H1 (cell line): Measurements from ENCODE around the gene TUBB4B. TPM values are rescaled to one million over a fixed set of nuclear protein-coding genes. Genes with fewer than 3 reads are reported as not detected.

ENCODE experiments used
- CTCF ChIA-PET: fragments of 300-600 bp; sonication (Branson Sonifier 250); formaldehyde crosslinking; loops from one replicate; lab custom pipeline; 2021; ENCODE audit not compliant: partially characterized antibody; lab: Charles Lee
- POLR2A ChIA-PET: fragments of 300-600 bp; sonication (Branson Sonifier 250); formaldehyde crosslinking; loops from one replicate; lab custom pipeline; 2021; ENCODE audit warnings: inconsistent platforms; ENCODE audit not compliant: partially characterized antibody; lab: Charles Lee
- DNase-seq, 2 experiments: peaks; one replicate each; pipeline versions ENCODE4 v3.0.0 to v3.0.0-alpha.2; 2010 to 2022; ENCODE audit warnings: low spot score in 2 of 2, low read depth in 1 of 2, mixed read lengths in 1 of 2
- FAIRE-seq: peaks from 2 replicates; lab custom pipeline; 2011; peaks lifted over from hg19 to GRCh38; lab: Jason Lieb, UNC
- H2AFZ ChIP-seq: 2 replicates; pipeline ENCODE4 v1.8.1; 2012; ENCODE audit warnings: low read length, inconsistent platforms
- H2AK5ac ChIP-seq: 2 replicates; pipeline ENCODE4 v1.6.1; 2013; ENCODE audit warnings: low read depth, low read length
- H2BK120ac ChIP-seq: replicated peaks from 2 replicates; pipeline ENCODE3; 2013; ENCODE audit warnings: low read depth, low read length, inconsistent platforms
- H2BK12ac ChIP-seq: 2 replicates; pipeline ENCODE4 v1.6.1; 2013; ENCODE audit warnings: low read depth, low read length
- H2BK15ac ChIP-seq: 2 replicates; pipeline ENCODE4 v1.6.1; 2013; ENCODE audit warnings: low read length
- H2BK20ac ChIP-seq: 2 replicates; pipeline ENCODE4 v1.6.1; 2013; ENCODE audit warnings: low read length
- H2BK5ac ChIP-seq: 2 replicates; pipeline ENCODE4 v1.6.1; 2013; ENCODE audit warnings: low read depth, low read length
- H3K14ac ChIP-seq: 2 replicates; pipeline ENCODE4 v1.6.1; 2013; ENCODE audit warnings: inconsistent platforms; ENCODE audit not compliant: insufficient read length
- H3K18ac ChIP-seq: 2 replicates; pipeline ENCODE4 v1.6.1; 2013; ENCODE audit warnings: low read length; ENCODE audit errors: extremely low read depth
- H3K23ac ChIP-seq: 2 replicates; pipeline ENCODE4 v1.6.1; 2013; ENCODE audit warnings: inconsistent platforms; ENCODE audit not compliant: insufficient read length
- H3K23me2 ChIP-seq: 2 replicates; pipeline ENCODE4 v1.6.1; 2013; ENCODE audit warnings: low read depth, low read length
- H3K27ac ChIP-seq: 2 replicates; pipeline ENCODE4 v1.6.1; 2011; ENCODE audit warnings: low read depth, low read length, inconsistent platforms
- H3K27me3 ChIP-seq, 4 experiments: replicated peaks in 1 of 4; 1 replicate in 1 of 4; 2 replicates in 3 of 4; pipeline versions ENCODE4 v1.6.1 to v1.8.1; 2011 to 2013; ENCODE audit warnings: low read length in 3 of 4, mild to moderate bottlenecking in 3 of 4, inconsistent platforms in 2 of 4, mixed read lengths in 2 of 4, moderate library complexity in 1 of 4; ENCODE audit not compliant: control insufficient read depth in 3 of 4, insufficient read depth in 3 of 4; ENCODE audit errors: extremely low read depth in 1 of 4
- H3K36me3 ChIP-seq, 4 experiments: 2 replicates each; pipeline versions ENCODE4 v1.6.1 to v1.8.1; 2011 to 2013; ENCODE audit warnings: mild to moderate bottlenecking in 4 of 4, low read length in 3 of 4, moderate library complexity in 2 of 4, control low read depth in 1 of 4, inconsistent platforms in 1 of 4; ENCODE audit not compliant: insufficient read depth in 4 of 4, control insufficient read depth in 2 of 4
- H3K4ac ChIP-seq: replicated peaks from 2 replicates; pipeline ENCODE3; 2013; ENCODE audit warnings: low read length, low read depth, mixed read lengths, inconsistent platforms; ENCODE audit not compliant: insufficient read length
- H3K4me1 ChIP-seq, 4 experiments: replicated peaks in 1 of 4; 1 replicate in 1 of 4; 2 replicates in 3 of 4; pipeline versions ENCODE4 v1.6.1 to v1.8.1; 2011 to 2013; ENCODE audit warnings: low read length in 3 of 4, inconsistent platforms in 2 of 4, mixed read lengths in 1 of 4; ENCODE audit not compliant: insufficient read depth in 4 of 4, control insufficient read depth in 3 of 4
- H3K4me2 ChIP-seq, 2 experiments: 2 replicates each; pipeline versions ENCODE4 v1.6.1 to v1.8.1; 2011 to 2013; ENCODE audit warnings: low read depth in 2 of 2, low read length in 2 of 2, control low read depth in 1 of 2, inconsistent platforms in 1 of 2, mild to moderate bottlenecking in 1 of 2; ENCODE audit not compliant: insufficient read depth in 1 of 2
- H3K4me3 ChIP-seq, 4 experiments: fragments of 200-600, 300-600 bp in 1 of 4; sonication (generic), shearing (Covaris generic), sonication (Bioruptor Twin) in 1 of 4; 2 replicates each; pipeline versions ENCODE4 v1.5.1 to v1.8.1; 2011 to 2016; ENCODE audit warnings: low read length in 4 of 4, low read depth in 3 of 4, control low read depth in 2 of 4, inconsistent platforms in 2 of 4, mild to moderate bottlenecking in 2 of 4, mixed read lengths in 1 of 4, moderate library complexity in 1 of 4; ENCODE audit not compliant: insufficient read depth in 2 of 4; ENCODE audit errors: extremely low read depth in 1 of 4
- H3K56ac ChIP-seq: replicated peaks from 2 replicates; pipeline ENCODE3; 2013; ENCODE audit warnings: low read depth, mild to moderate bottlenecking, mixed read lengths, low read length, inconsistent platforms; ENCODE audit not compliant: insufficient read length
- H3K79me1 ChIP-seq: 2 replicates; pipeline ENCODE4 v1.6.1; 2013; ENCODE audit warnings: low read depth, low read length, control low read depth
- H3K79me2 ChIP-seq, 2 experiments: 2 replicates each; pipeline versions ENCODE4 v1.6.1 to v1.8.1; 2012 to 2013; ENCODE audit warnings: low read length in 2 of 2, mild to moderate bottlenecking in 2 of 2, inconsistent platforms in 1 of 2; ENCODE audit not compliant: insufficient read depth in 2 of 2, control insufficient read depth in 1 of 2
- H3K9ac ChIP-seq, 4 experiments: replicated peaks in 1 of 4; 1 replicate in 1 of 4; 2 replicates in 3 of 4; pipeline versions ENCODE4 v1.6.1 to v1.8.1; 2011 to 2013; ENCODE audit warnings: low read depth in 3 of 4, low read length in 3 of 4, control low read depth in 2 of 4, mild to moderate bottlenecking in 2 of 4, moderate library complexity in 2 of 4, inconsistent platforms in 1 of 4; ENCODE audit errors: extremely low read depth in 1 of 4
- H3K9me3 ChIP-seq, 2 experiments: 2 replicates each; pipeline versions ENCODE4 v1.6.1 to v1.8.1; 2012 to 2013; ENCODE audit warnings: mild to moderate bottlenecking in 2 of 2, moderate library complexity in 2 of 2, control low read depth in 1 of 2, inconsistent platforms in 1 of 2, low read depth in 1 of 2, low read length in 1 of 2, mixed read lengths in 1 of 2; ENCODE audit not compliant: insufficient read depth in 2 of 2
- H4K20me1 ChIP-seq, 2 experiments: replicated peaks in 1 of 2; 2 replicates each; pipeline versions ENCODE3 to v1.8.1; 2011 to 2013; ENCODE audit warnings: inconsistent platforms in 2 of 2, low read length in 2 of 2, mild to moderate bottlenecking in 1 of 2; ENCODE audit not compliant: insufficient read depth in 2 of 2, control insufficient read depth in 1 of 2
- H4K5ac ChIP-seq: 2 replicates; pipeline ENCODE4 v1.6.1; 2013; ENCODE audit warnings: low read length, low read depth, mixed read lengths, inconsistent platforms; ENCODE audit not compliant: insufficient read length
- H4K8ac ChIP-seq: 2 replicates; pipeline ENCODE4 v1.8.0; 2013; ENCODE audit warnings: mild to moderate bottlenecking, moderate library complexity, low read length, inconsistent platforms; ENCODE audit not compliant: insufficient read depth; ENCODE audit errors: extremely low read depth
- H4K91ac ChIP-seq: replicated peaks from 2 replicates; pipeline ENCODE3; 2013; ENCODE audit warnings: low read length, mixed read lengths, inconsistent platforms; ENCODE audit not compliant: insufficient read length
- ATF2 ChIP-seq: IDR thresholded peaks from 2 replicates; pipeline ENCODE4 v1.6.1; 2012; ENCODE audit warnings: low read length, inconsistent platforms
- KDM1A ChIP-seq: fragments of 200-600, 300-600 bp; sonication (generic); IDR thresholded peaks from 2 replicates; pipeline ENCODE4 v1.7.1; 2016; ENCODE audit warnings: mild to moderate bottlenecking, low read length, borderline replicate concordance
- NANOG ChIP-seq: IDR thresholded peaks from 2 replicates; pipeline ENCODE4 v1.6.1; 2011; ENCODE audit warnings: low read length, low read depth, mild to moderate bottlenecking, inconsistent platforms; ENCODE audit not compliant: insufficient read depth, poor library complexity, severe bottlenecking
- POU5F1 ChIP-seq: IDR thresholded peaks from 2 replicates; pipeline ENCODE4 v1.6.1; 2011; ENCODE audit warnings: low read depth, mild to moderate bottlenecking, low read length, moderate library complexity
- RBBP5 ChIP-seq: IDR thresholded peaks from 2 replicates; pipeline ENCODE4 v1.7.1; 2012; ENCODE audit warnings: low read depth, mild to moderate bottlenecking, inconsistent platforms, low read length, moderate library complexity, borderline replicate concordance
- RFX5 ChIP-seq: IDR thresholded peaks from 2 replicates; pipeline ENCODE4 v1.6.1; 2011; ENCODE audit warnings: low read depth, low read length, improper control_type of control experiment, borderline replicate concordance
- SIN3A ChIP-seq, 2 experiments: IDR thresholded peaks in 1 of 2; conservative IDR thresholded peaks in 1 of 2; 2 replicates each; pipeline ENCODE4 v1.6.1; 2011 to 2012; ENCODE audit warnings: low read length in 2 of 2, improper control_type of control experiment in 1 of 2, low read depth in 1 of 2, mild to moderate bottlenecking in 1 of 2
- TBP ChIP-seq: IDR thresholded peaks from 2 replicates; pipeline ENCODE4 v1.6.1; 2011; ENCODE audit warnings: low read depth, low read length, improper control_type of control experiment
- WGBS, 2 experiments: shearing (Covaris generic) in 1 of 2; methylation state at CpG; one replicate each; pipeline versions ENCODE4 v1.1.6 to v1.1.7; 2013 to 2015; ENCODE audit warnings: low lambda C conversion rate in 2 of 2, mixed read lengths in 2 of 2, inconsistent platforms in 1 of 2, low coverage in 1 of 2, missing lambda C conversion rate in 1 of 2; ENCODE audit not compliant: insufficient replicate concordance in 2 of 2, insufficient coverage in 1 of 2, insufficient read length in 1 of 2; ENCODE audit errors: extremely low coverage in 1 of 2, missing lambda C conversion rate in 1 of 2; 5-methylcytosine and 5-hydroxymethylcytosine counted together
- polyA plus RNA-seq, 7 experiments: library from polyadenylated mRNA; depleted of rRNA in 3 of 7; stranded (reverse) in 5 of 7; unstranded in 2 of 7; fragments of >200 nt in 5 of 7; fragments of 200-250 nt in 2 of 7; gene quantifications; 1 replicate in 5 of 7; 2 replicates in 1 of 7; 4 replicates in 1 of 7; pipeline versions ENCODE4 v1.2.1 to v1.2.3, GENCODE V29; 2011 to 2013; ENCODE audit warnings: missing spikeins in 2 of 7, mixed read lengths in 2 of 7
- total RNA-seq: library from RNA; stranded (reverse); fragmentation: NEBNext Ultra II Directional; extraction: Animal tissue kit (Norgen Biotek cat#: 25700); gene quantifications from 2 replicates; pipeline ENCODE4 v1.2.1, GENCODE V29; 2021

TUBB4B gene
- total and polyA plus RNA-seq, 2 of the 8 experiments (the other 6 are each of a cell fraction or from before 2014, with no cell fraction given): 280 to 307 TPM

- CTCF ChIA-PET: interaction anchor here (0.6 to 20.2 kb wide), 31 partner anchors 11 to 1087 kb away, joined by 3 to 204 read pairs (median 4); partner anchors contain the start of genes ANAPC2, GRIN1, LRRC26 and NPDC1
- H3K18ac ChIP-seq: no peak within 1 kb of the TSS; the same call in none of the 2 replicates
- H3K14ac ChIP-seq: no peak within 1 kb of the TSS
- H3K4me3 ChIP-seq: no peak within 1 kb of the TSS
- H3K79me2 ChIP-seq: no peaks in the 10 kb centered on the region
- H3K56ac ChIP-seq: peak within 1 kb of the TSS; percentile 46
- no peaks in the 10 kb centered on the region; a peak in 2 of 7 replicates for H3K27me3 ChIP-seq
- H3K4ac ChIP-seq: peak within 1 kb of the TSS; percentile 87
- H2BK20ac ChIP-seq: 0 out of 2 replicates have a peak within 1 kb of the TSS, but pooled peaks have one; percentile 48
- H3K9me3 ChIP-seq: no peaks in the 10 kb centered on the region
- peak within 1 kb of the TSS; percentile 68; the same call in 1 of the 2 replicates for H2BK12ac ChIP-seq
- H2AK5ac ChIP-seq: peak within 1 kb of the TSS; percentile 70; the same call in 1 of the 2 replicates
- no peaks in the 10 kb centered on the region for H3K79me1 ChIP-seq
- no peak within 1 kb of the TSS for H3K27ac ChIP-seq
- no peaks in the 10 kb centered on the region for H3K36me3 ChIP-seq
- H4K20me1 ChIP-seq: no peaks in the 10 kb centered on the region
- peak within 1 kb of the TSS; percentile 46; the same call in 1 of the 2 replicates for H2BK15ac ChIP-seq
- 56% methylated on average over 23 of the region's 25 CpGs; no CpG with 5 or more reads in 1 of the 2 experiments for WGBS, 2 experiments
- H2AFZ ChIP-seq: no peak within 1 kb of the TSS
- peak within 1 kb of the TSS in 1 of 2 experiments; percentile 50; a peak in 1 of 4 replicates for H3K4me2 ChIP-seq
- peaks cover 0 to 22% (median 10%) of the 10 kb centered on the region in 4 experiments; a peak in 5 of 7 replicates for H3K4me1 ChIP-seq
- peak within 1 kb of the TSS; percentile 62 for H4K5ac ChIP-seq
- peak within 1 kb of the TSS; percentile 90 for H2BK5ac ChIP-seq
- H3K23me2 ChIP-seq: peaks cover 12% of the 10 kb centered on the region; the same call in 1 of the 2 replicates
- H4K91ac ChIP-seq: peak within 1 kb of the TSS; percentile 91
- DNase-seq: peak in 1 of 2 experiments; percentile 96
- no peak within 1 kb of the TSS; a peak in 1 of 7 replicates for H3K9ac ChIP-seq
- no peak within 1 kb of the TSS for H3K23ac ChIP-seq
- H4K8ac ChIP-seq: no peak within 1 kb of the TSS; the same call in 1 of the 2 replicates
- POLR2A ChIA-PET: interaction anchor here (1.1 to 69.9 kb wide), 7 partner anchors 10 to 110 kb away, joined by 3 to 1462 read pairs (median 5); partner anchors contain the start of genes ANAPC2, NDOR1, NELFB and SSNA1
- peak within 1 kb of the TSS; percentile 33 for H2BK120ac ChIP-seq
- peak; percentile 32 for FAIRE-seq
- TF ChIP-seq KDM1A (peak; percentile 84; the same call in 1 of the 2 replicates), ATF2 (no peak), TBP (peak; percentile 44; the same call in 1 of the 2 replicates), RFX5 (no peak), SIN3A (conservative IDR thresholded peaks at IDR 0.05 in 1 of 2, IDR thresholded peaks at IDR 0.05 in 1 of 2; ENCODE audit: low read depth in 1 of 2, low read length in 2 of 2) (peak in 1 of 2 experiments; percentile 75; a peak in 2 of 4 replicates), POU5F1 (no peak), RBBP5 (no peak), NANOG (no peak)
Measured at GRCh38 chr9:137227054-137227852, 13.8 kb upstream of the TUBB4B start, which contains the start of gene RNF224. TSS of gene RNF224 (plus strand) at chr9:137227502. CDS start at chr9:137228336, 834 bp downstream.
